SK-N-DZ (cell line): Measurements from ENCODE around the gene CCDC196.
A peak's percentile ranks its signal among the peaks of the same experiment; 100 is the strongest.
"Not testable (repeated sequence)": the region's sequence is repeated elsewhere in the genome, so short reads cannot be mapped to it uniquely, and the experiment has no call there.

Source experiments
- DNase-seq: peaks from one replicate; pipeline ENCODE4 v3.0.0-alpha.2; 2015; ENCODE audit warnings: low spot score

The CCDC196 gene

DNA sequence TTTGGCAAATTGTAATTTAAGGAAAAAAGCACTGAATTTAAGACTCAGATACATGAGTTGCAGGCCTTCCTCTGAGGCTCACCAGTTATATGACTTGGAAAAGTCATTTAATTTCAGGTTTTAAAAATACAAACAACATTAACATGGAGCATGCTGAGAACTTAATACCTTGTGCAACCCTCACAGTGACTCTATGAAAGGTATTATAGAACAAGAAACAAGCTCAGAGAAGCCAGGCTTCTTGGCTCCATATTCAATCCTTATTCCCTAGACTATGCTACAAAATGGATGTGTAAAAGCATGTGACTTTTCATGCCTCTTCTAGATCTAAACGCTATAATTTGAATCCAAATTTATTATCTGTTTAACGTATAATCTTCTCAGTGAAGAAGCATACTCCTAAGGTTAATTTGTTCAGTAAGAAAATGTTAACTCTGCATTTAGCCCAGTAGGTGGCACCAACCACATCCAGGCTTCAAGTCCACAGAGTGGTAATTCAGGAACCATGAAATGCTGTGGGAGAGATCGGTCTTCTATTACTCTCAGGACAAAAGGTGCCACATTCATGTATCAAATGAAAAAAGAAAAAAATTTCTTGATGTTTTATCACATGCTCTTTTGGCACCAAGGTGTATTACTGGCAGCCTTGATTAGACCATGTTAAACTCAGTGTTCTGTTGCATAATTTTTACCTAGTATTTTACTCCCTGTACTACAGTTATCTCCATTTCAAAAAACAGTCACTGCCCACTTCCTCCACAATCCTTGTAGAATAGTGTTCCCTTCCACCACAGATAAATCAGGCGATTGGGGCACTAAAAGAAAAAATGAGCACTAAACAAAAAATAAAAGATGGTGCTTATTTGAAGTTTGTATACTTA, 9.3 kb downstream of the CCDC196 start:
- DNase-seq: peak; percentile 77

DNA sequence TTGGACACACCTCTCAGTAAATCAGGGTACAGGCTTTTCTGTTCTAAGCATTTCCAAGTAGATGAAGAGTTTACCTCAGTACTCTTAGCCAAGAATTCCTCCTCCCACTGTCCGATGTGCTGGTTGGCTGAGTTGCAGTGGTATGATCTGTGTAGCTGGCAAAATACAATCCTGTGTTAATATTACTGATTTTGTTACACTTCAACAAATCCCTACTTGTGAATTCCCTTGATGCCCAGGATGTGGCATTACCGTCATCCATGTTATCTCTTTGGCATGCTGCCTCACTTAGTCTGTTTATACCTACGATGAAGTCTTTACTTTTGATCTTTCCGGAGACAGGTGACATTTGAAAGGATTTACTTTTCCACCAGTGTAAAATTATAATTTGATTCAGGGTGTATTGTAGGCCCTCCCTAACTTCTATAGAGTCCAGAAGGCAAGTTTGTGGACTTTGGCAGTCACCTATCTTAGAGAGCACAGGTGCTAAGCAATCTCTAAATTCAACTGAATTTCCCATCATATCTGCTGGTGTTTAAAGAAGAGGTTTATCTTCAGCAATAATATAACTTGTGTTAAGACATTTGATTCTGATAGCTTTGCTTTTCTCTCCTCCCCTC, 10.1 kb downstream of the CCDC196 start:
- no peak for DNase-seq

DNA sequence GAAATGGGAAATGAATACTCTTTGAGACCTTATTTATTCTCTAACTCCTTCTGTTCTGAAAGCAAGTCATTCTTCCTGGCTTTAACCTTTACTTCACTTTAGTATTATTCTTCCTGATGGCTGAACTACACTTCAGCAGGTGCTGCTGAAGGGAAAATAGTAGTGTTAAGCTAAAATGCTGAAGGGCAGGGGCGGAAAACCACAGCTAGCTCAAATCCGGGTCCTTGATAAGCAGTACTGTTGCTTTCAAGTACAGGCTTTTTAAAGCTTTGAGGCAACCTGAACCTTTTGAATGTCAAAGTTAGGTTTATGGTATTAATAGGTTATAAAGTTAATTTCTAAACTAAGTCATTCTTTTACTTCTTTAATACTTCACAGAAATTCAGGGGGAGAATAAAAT, 10.7 kb downstream of the CCDC196 start:
- DNase-seq: no peak

DNA sequence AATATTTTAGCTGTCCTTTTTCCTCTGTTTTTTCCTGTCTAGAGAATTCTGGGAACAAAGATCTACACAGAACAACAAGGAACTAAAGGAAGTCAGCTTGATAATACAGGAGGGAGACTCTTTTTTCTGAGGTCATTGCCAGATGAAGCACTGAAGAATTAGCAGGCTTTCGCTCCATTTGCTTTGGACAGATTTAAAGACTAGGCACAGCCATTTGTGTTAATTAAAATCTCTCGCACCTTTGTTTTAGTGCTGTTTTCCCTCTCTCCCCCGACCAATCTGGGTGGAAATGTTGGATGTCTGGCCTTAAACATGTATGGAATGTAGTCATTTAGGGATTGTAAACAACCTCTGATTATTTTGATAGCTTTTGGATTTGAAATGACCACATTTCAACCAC, 12.1 kb downstream of the CCDC196 start:
- DNase-seq: no peak

DNA sequence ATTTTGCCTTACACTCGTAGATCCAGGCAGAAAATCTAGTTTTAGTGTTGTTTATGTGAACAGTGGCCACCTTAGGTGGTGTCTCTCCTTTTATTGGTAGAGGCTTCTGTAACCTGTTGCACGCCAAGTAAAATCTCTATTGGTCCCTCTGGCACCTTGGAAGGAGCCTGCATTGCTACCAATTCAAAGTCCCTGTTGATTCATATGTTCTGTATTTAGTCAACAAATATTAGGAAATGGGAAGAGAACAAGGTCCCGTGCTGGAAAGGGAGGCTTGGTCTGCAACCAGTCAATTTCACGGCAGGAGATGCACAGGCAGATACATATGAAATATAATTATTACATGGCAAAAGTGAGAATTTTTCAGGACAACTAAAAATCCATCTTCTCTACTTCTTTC, 15.4 kb downstream of the CCDC196 start:
- DNase-seq: no peak

DNA sequence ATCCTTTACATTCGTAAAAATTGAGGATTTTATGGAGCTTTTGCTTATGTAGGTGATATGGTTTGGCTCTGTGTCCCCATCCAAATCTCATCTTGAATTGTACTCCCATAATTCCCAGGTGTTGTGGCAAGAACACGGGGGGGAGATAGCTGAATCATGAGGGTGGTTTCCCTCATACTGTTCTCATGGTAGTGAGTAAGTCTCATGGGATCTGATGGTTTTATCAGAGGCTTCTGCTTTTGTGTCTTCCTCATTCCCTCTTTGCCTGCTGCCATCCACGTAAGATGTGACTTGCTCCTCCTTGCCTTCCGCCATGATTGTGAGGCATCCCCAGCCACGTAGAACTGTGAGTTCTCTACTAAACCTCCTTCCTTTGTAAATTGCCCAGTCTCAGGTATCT, 16.7 kb downstream of the CCDC196 start:
- not testable (repeated sequence) for DNase-seq

DNA sequence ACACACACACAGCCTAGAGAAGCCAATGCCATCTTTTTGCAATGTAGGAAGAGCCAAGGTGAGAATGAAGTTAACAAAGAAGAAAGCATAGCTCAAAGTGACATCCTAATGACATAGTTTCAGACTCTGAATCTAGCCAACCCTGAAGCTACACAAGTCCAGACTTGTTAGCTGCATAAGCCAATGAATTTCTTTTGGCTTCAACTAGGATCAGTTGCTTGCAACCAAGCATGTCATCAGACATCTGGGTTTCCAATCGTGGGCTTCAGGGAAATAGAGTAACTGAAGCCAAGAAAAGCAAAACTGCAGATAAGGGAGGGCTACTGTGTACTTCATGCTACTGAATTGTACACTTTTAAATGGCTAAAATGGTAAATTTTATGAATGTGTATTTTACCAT, 17.4 kb downstream of the CCDC196 start:
- no peak for DNase-seq

DNA sequence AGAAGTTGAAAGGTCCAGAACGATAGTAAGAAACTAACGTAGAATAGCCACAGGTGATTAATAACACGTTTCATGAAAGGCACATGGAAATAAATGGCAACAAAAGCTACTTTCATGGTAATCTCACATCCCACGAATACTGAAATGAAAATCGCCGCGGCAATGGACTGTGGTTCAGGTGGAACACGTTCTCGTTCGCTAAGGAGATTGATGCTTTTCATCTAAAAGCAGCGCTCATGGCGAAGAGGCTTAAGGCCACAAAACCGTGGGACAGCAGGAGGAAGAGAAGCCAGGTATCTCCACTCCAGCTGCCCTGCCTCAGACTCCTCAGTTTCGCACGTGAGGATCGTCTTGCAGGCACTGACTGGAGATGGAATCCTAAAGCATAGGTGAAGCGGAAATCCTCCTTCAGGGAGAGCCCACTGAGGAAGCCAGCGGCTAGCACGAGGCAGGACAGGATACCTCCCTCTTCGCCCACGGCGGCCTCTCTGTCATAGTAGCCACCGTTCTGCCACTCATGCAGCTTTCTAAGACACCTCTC, 21.1 kb downstream of the CCDC196 start:
- no peak for DNase-seq

DNA sequence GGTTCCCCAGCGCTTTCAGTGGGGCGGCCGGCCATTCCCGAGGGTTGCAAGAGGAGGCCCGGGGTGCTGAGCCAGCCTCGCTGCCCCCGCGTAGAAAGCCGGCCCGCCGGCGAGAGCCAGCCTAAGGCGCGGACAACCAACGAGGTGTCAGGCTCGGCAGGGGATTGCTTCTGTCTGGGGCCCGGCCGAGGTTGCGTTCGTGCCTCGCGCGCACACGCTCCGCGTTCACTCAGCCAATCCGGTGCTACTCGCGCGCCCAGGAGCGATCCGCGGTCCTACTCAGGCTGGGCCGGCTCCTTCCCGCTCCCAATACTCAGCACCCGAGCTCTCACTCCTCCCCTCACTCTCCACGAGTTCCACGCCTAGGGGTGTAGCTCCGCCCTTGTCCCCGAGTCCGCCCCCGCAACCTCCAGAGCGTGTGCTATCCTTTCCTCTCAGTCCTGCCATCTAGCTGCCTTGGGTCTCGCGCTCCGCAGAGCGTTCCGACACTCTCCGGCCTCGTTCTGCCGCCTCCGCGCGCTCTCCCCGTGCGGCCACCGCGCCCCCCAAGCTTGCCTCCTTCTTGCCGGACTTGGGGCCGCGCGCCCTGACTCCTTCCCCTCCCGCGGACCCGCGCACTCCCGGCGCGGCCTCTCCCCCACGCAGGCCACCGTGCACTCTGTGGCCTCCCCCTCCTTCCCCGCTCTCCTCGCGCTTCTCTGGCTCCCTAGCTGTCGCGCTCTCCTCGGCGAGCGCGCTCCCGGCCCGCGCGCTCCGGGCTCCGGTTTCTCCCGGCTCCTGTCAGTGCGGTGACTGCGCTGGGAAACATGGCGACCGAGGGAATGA, 21.8 kb downstream of the CCDC196 start, which contains the start of gene GPHN:
TSS of gene GPHN (plus strand) at position 426 of the 825 bp plus-strand sequence.
- DNase-seq: peak; percentile 98

DNA sequence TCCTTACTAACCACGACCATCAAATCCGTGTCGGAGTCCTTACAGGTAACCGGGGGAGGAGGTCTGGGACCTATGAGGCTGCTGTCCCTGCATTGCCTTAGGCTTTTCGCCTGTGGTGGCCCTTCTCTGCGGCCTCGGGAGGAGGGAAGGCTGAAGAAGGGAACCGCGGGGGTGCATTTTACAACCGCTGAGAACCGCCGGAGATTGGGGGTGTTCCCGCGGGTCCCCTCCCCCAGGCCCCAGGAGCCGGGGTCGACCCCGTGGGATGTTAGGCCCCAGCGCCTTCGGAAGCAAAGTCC, 22.3 kb downstream of the CCDC196 start:
- no peak for DNase-seq

DNA sequence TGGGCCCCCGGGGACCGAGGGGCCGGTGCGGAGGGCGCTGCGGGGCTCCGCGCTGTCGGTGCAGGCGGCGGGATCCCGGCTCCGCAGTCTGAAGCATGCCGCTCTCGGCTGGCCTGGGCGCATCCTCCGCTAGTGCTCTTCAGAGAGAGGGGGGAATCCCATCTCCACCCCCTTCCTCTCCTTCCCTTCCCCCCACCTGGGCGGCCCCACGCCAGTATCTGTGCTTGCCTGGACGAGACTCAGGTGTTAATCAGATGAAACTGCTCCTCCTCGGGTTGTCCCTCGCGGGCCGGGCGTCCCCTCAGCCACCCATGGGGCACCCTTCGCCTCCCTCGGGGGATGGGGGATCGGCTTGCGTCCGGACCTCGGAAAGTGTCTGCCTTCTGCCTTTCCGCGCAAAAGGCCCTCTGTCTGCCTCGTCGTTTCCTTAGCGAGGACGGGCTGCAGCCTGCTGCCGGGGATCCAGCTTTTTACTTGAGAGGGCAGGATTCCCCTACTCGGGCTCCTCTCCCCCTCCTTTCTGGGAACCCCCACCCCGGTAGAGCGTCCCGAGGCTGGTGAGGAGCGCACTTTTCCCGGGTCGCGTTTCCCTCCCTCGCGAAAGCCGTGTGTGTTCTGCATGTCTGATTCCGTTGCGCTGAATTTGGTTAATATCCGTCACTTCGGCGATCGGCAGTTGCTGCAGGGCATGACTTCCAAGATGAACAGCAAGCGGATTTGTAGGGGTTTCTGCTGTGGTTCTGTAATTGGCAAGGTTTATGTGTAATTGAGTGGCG, 22.9 kb downstream of the CCDC196 start:
- peak; percentile 37 for DNase-seq

DNA sequence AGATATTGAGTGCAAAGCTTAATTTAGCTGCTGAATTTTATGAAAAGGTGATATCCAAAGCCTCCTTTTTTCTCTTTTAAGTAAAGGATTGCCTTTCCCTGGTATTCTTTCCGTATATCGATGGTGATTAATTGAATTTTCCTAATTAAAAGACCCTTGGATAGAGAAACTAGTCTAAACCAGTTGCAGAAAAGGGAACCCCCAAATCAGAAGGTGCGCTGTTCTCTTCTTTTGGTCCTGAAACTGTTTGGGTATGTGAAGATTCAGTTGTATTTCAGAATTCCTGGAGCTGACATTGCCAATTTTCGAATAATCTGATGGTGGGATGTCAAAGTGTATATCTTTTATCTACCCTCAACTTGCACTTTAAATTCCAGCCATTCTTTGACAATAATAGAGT, 23.7 kb downstream of the CCDC196 start:
- DNase-seq: no peak

DNA sequence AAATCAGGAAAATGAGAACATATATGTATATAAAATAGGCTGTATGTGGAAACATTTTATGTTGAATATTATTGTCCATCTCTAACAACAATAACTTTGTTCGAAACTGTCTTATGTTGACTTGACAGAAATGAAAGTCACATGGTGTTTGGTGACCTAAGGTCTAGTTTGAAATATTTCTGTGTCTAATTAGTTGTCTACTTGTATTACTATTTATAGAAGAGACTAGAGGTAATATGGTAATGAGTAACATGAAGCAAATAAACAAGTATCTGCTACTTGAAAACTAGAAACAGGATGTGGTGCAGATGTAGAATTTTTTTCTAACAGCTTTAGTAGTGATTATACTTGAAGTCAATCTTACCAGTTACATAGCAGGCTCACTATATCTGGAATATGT, 25.7 kb downstream of the CCDC196 start:
- no peak for DNase-seq

DNA sequence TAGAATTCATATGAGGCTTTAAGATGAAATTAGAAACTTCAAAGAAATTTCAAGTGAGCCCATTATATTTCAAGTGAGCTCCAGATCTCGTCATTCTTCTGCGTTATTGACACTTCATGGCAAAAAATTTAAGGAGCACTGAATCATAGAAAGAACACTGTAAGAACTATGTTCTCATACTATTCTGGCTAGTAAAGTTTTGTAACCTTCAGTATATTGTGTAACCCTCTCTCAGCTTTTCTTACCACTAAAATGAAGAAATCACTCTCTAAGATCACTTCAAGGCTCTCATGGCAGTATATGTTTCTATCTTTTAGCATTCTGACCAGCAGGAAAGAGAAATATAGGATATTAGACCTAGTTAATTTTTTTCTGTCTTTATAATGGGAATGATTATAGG, 28.0 kb downstream of the CCDC196 start:
- DNase-seq: no peak

DNA sequence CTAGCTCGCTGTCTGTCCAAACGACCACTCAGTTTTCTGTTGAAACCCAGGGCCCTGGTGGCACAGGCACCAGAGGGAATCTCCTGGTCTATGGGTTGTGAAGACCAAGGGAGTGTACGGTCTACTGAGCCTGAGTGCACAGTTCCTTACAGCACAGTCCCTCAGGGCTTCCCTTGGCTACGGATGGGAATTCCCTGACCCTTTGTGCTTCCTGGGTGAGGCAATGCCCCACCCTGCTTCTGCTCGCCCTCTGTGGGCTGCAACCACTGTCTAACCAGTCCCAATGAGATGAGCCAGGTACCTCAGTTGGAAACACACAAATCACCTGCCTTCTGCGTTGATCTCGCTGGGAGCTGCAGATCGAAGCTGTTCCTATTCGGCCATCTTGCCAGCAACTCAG, 44.4 kb downstream of the CCDC196 start:
- no peak for DNase-seq

DNA sequence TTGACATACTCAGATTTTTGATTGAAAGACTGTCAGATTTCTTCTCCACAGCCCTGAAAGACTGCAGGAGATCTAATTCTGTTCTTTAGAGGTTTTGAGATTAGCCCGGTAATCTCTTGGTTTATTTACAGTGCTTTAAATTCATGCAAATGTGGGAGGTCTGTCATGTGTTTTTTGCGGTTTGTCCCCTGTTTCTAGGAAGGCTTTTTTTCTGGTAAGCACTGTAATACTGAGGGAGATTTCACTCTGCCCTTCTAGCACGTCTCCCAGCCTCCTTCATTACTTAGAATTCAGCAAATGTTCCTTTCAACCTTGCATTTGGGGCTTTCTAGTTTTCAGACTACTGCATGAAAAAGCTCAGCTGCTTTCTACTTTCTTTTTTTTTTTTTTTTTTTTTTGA, 52.9 kb downstream of the CCDC196 start:
- peak; percentile 19 for DNase-seq

DNA sequence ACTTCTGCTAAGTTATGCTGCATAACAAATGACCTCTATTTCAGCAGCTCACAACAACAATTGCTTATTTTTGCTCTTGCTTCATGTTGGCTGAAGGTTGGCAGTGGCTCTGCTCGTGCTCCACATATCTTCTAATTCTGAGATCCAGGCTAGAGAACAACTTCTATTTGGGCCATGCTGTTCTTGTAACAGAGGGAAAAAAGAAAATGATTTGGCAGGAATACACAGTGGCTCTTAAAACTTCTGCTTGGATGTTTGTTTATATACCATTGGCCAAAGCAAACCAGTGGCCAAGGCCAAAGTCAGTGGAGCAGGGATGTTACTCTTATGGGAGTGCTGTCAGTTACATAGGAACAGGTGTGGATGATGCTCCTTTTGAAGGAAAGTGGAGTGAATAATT, 53.9 kb downstream of the CCDC196 start:
- DNase-seq: no peak

DNA sequence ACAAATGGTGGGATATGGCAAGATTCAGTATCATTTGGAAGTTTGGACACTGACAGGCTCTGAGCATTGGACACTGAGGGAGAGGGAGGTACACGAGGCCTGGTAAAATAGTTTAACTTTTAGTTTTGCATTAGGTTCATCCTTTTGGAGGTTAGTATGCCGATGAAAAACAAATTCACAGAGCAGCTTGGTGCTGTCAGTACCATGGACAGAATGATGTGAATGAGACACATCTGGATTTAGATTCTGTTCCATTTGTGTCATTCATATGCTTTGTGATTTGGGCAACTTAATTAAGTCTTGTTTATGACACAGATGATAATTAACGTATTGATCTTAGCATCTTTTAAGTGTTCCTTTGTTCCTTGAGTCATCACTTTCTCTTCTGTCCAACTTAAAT, 55.5 kb downstream of the CCDC196 start:
- no peak for DNase-seq

DNA sequence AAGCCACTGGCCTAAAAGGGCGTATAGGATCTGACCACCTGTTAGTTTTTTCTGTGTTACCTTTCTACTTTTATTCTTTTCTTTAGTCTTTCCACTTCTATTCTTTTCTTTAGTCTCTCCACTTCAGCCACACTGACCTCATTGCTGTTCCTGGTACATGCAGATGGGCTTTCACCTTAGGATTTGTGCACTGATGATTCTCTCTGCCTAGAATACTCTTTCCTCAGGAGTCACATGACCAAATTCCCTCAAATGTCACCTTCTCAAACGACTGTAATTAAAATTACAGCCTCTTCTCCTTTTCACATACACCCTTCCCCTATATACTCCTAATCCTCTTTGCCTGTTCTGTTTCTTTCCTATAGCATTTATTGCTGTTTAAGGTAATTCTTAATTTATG, 57.8 kb downstream of the CCDC196 start:
- DNase-seq: no peak

DNA sequence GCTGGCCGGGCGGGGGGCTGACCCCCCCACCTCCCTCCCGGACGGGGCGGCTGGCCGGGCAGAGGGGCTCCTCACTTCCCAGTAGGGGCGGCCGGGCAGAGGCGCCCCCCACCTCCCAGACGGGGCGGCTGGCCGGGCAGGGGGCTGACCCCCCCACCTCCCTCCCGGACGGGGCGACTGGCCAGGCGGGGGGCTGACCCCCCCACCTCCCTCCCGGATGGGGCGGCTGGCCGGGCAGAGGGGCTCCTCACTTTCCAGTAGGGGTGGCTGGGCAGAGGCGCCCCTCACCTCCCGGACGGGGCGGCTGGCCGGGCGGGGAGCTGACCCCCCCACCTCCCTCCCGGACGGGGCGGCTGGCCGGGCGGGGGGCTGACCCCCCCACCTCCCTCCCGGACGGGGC, 59.0 kb downstream of the CCDC196 start:
- DNase-seq: not testable (repeated sequence)

DNA sequence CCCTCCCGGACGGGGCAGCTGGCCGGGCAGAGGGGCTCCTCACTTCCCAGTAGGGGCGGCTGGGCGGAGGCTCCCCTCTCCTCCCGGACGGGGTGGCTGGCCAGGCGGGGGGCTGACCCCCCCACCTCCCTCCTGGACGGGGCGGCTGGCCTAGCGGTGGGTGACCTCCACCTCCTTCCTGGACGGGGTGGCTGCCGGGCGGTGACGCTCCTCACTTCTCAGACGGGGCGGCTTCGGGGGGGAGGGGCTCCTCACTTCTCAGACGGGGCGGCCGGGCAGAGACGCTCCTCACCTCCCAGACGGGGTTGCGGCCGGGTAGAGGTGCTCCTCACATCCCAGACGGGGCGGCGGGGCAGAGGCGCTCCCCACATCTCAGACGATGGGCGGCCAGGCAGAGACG, 59.6 kb downstream of the CCDC196 start:
- DNase-seq: not testable (repeated sequence)
